Liver (tissue), 9 donors: ENCODE data around the gene ASB13. TPM values are rescaled to one million over a fixed set of nuclear protein-coding genes. Genes with fewer than 3 reads are reported as not detected.

Experiments used
- DNase-seq: peaks from one replicate; pipeline ENCODE4 v3.0.0-alpha.2; 2017; ENCODE audit warnings: low spot score
- H3K27ac ChIP-seq, 2 donors: one replicate each; pipeline ENCODE4 v1.7.0; 2013; ENCODE audit warnings: inconsistent platforms in 2 of 2, low read length in 2 of 2, control low read depth in 1 of 2, low read depth in 1 of 2, mild to moderate bottlenecking in 1 of 2
- H3K27me3 ChIP-seq, 4 donors: one replicate each; pipeline versions ENCODE4 v1.6.1 to v1.7.0; 2013; ENCODE audit warnings: low read length in 3 of 4, inconsistent platforms in 1 of 4, mild to moderate bottlenecking in 1 of 4, moderate library complexity in 1 of 4; ENCODE audit not compliant: control insufficient read depth in 4 of 4, insufficient read depth in 4 of 4
- H3K36me3 ChIP-seq, 4 donors: one replicate each; pipeline versions ENCODE4 v1.6.1 to v1.7.0; 2013; ENCODE audit warnings: low read length in 3 of 4, mild to moderate bottlenecking in 3 of 4, low read depth in 1 of 4, moderate library complexity in 1 of 4; ENCODE audit not compliant: control insufficient read depth in 4 of 4, insufficient read depth in 3 of 4
- H3K4me1 ChIP-seq, 4 donors: one replicate each; pipeline versions ENCODE4 v1.6.1 to v1.7.0; 2013; ENCODE audit warnings: low read length in 3 of 4, mild to moderate bottlenecking in 3 of 4, moderate library complexity in 1 of 4; ENCODE audit not compliant: control insufficient read depth in 4 of 4, insufficient read depth in 4 of 4
- H3K4me3 ChIP-seq, 3 donors: one replicate each; pipeline versions ENCODE4 v1.6.1 to v1.7.0; 2013; ENCODE audit warnings: low read length in 3 of 3, control low read depth in 1 of 3, low read depth in 1 of 3, mild to moderate bottlenecking in 1 of 3
- H3K9ac ChIP-seq, 2 donors: one replicate each; pipeline ENCODE4 v1.7.0; 2013; ENCODE audit warnings: low read length in 2 of 2, mild to moderate bottlenecking in 2 of 2, moderate library complexity in 2 of 2, control low read depth in 1 of 2, low read depth in 1 of 2
- H3K9me3 ChIP-seq, 4 donors: one replicate each; pipeline versions ENCODE4 v1.6.1 to v1.7.0; 2013; ENCODE audit warnings: low read length in 3 of 4; ENCODE audit not compliant: control insufficient read depth in 4 of 4
- ATF3 ChIP-seq: IDR thresholded peaks from 2 replicates; pipeline ENCODE4 v1.6.1; 2016; ENCODE audit warnings: antibody characterized with exemption
- CTCF ChIP-seq: fragments of 150-350 bp; IDR thresholded peaks from 2 replicates; pipeline ENCODE4 v1.5.1; 2017; ENCODE audit warnings: improper control_type of control experiment, low read depth, low read length; ENCODE audit not compliant: missing input control
- EGR1 ChIP-seq, 2 donors: IDR thresholded peaks; 2 replicates each; pipeline ENCODE4 v1.6.1; 2016 to 2018; ENCODE audit warnings: antibody characterized with exemption in 2 of 2, low read depth in 2 of 2
- FOXA1 ChIP-seq: IDR thresholded peaks from 2 replicates; pipeline ENCODE4 v1.6.1; 2016; ENCODE audit warnings: antibody characterized with exemption
- FOXA2 ChIP-seq: IDR thresholded peaks from 2 replicates; pipeline ENCODE4 v1.6.1; 2016; ENCODE audit warnings: antibody characterized with exemption
- GABPA ChIP-seq, 2 donors: IDR thresholded peaks in 1 of 2; conservative IDR thresholded peaks in 1 of 2; 2 replicates each; pipeline ENCODE4 v1.6.1; 2016; ENCODE audit warnings: antibody characterized with exemption in 2 of 2, mild to moderate bottlenecking in 1 of 2, moderate library complexity in 1 of 2
- HNF4A ChIP-seq, 2 donors: conservative IDR thresholded peaks; 2 replicates each; pipeline ENCODE4 v1.6.1; 2016; ENCODE audit warnings: antibody characterized with exemption in 2 of 2, mild to moderate bottlenecking in 2 of 2
- HNF4G ChIP-seq: IDR thresholded peaks from 2 replicates; pipeline ENCODE4 v1.6.1; 2016; ENCODE audit warnings: antibody characterized with exemption
- JUND ChIP-seq, 2 donors: IDR thresholded peaks; 2 replicates each; pipeline ENCODE4 v1.6.1; 2016; ENCODE audit warnings: antibody characterized with exemption in 2 of 2
- MAX ChIP-seq: IDR thresholded peaks from 2 replicates; pipeline ENCODE4 v1.6.1; 2016; ENCODE audit warnings: antibody characterized with exemption
- NR2F2 ChIP-seq: IDR thresholded peaks from 2 replicates; pipeline ENCODE4 v1.6.1; 2016; ENCODE audit warnings: antibody characterized with exemption
- RAD21 ChIP-seq, 2 donors: IDR thresholded peaks; 2 replicates each; pipeline ENCODE4 v1.6.1; 2016; ENCODE audit warnings: antibody characterized with exemption in 2 of 2, mild to moderate bottlenecking in 2 of 2
- RXRA ChIP-seq, 2 donors: IDR thresholded peaks; 2 replicates each; pipeline ENCODE4 v1.6.1; 2017 to 2018; ENCODE audit warnings: antibody characterized with exemption in 2 of 2, mild to moderate bottlenecking in 1 of 2
- TAF1 ChIP-seq: conservative IDR thresholded peaks from 2 replicates; pipeline ENCODE4 v1.6.1; 2016; ENCODE audit warnings: antibody characterized with exemption, mild to moderate bottlenecking
- YY1 ChIP-seq: IDR thresholded peaks from 2 replicates; pipeline ENCODE4 v1.6.1; 2016; ENCODE audit warnings: antibody characterized with exemption, mild to moderate bottlenecking
- WGBS: extraction: QIAGEN DNeasy Blood & Tissue Kit; methylation state at CpG from one replicate; pipeline ENCODE4 v1.1.7; 2013; 5-methylcytosine and 5-hydroxymethylcytosine counted together
- polyA plus RNA-seq, 2 donors: library from polyadenylated mRNA; stranded (reverse) in 1 of 2; unstranded in 1 of 2; fragments of 200-250 nt in 1 of 2; fragments of >200 nt in 1 of 2; fragmentation: Nextera tagmentation in 1 of 2; extraction: Ambion mirVana in 1 of 2; gene quantifications; one replicate each; pipeline versions ENCODE4 v1.2.1 to v1.2.3, GENCODE V29; 2013 to 2015
- total RNA-seq, 2 donors: library from RNA; depleted of rRNA; stranded (reverse); fragments of >200 nt; gene quantifications; one replicate each; pipeline ENCODE4 v1.2.3, GENCODE V29; 2014
- TF ChIP-seq, protein P1 (sequence below): IDR thresholded peaks from 2 replicates; pipeline ENCODE4 v1.6.1; 2016; ENCODE audit warnings: antibody characterized with exemption, mild to moderate bottlenecking
- donor health status: healthy.
- donor health status: healthy.
- donor health status: healthy.
- donor health status: healthy.
- donor health status: healthy.

ASB13 gene
- total and polyA plus RNA-seq, 4 donors, result 8.5 to 48.3 (median 42.5) TPM

DNA sequence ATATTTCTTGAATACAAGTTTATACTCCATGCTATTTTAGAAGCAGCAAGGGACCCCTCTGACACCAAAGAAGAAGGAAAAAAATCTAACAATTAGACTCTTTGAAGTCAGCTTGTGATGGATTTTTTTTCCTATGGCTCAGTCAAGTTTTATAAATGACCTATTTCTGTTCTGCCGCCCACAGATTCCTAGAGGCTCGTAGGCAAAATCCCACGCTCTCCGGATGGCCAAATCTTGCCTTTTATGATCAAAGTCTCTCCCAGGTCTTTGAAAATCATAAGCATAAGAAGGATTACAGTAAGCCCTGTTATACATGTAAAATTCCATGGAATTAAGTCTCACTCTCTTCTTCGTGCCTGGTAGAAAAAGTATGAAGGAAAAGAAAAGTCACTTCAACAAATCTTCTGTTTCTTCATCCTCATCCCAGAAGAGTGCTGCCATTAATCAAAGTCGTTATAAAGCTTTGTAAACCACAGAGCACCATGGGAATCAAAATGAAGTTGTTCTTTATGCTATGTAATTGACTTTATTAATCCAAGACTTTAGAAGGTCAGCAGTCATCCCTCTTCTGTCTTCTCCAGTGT, 33.1 kb downstream of the ASB13 start:
- H3K4me3 ChIP-seq, result no peak overlapping the region
- peaks cover 11 to 28% (median 22%) of the 10 kb centered on the region in 4 donors for H3K4me1 ChIP-seq
- H3K27ac ChIP-seq, result no peak overlapping the region
- DNase-seq, result no peak
- 91% methylated on average over 6 of the region's 6 CpGs for WGBS
- no peaks in the 10 kb centered on the region for H3K9me3 ChIP-seq
- H3K27me3 ChIP-seq, result no peaks in the 10 kb centered on the region
- H3K36me3 ChIP-seq, result no peaks in the 10 kb centered on the region
- no peak overlapping the region for H3K9ac ChIP-seq
- no peak for TF ChIP-seq ATF3
- TF ChIP-seq, protein P1, sequence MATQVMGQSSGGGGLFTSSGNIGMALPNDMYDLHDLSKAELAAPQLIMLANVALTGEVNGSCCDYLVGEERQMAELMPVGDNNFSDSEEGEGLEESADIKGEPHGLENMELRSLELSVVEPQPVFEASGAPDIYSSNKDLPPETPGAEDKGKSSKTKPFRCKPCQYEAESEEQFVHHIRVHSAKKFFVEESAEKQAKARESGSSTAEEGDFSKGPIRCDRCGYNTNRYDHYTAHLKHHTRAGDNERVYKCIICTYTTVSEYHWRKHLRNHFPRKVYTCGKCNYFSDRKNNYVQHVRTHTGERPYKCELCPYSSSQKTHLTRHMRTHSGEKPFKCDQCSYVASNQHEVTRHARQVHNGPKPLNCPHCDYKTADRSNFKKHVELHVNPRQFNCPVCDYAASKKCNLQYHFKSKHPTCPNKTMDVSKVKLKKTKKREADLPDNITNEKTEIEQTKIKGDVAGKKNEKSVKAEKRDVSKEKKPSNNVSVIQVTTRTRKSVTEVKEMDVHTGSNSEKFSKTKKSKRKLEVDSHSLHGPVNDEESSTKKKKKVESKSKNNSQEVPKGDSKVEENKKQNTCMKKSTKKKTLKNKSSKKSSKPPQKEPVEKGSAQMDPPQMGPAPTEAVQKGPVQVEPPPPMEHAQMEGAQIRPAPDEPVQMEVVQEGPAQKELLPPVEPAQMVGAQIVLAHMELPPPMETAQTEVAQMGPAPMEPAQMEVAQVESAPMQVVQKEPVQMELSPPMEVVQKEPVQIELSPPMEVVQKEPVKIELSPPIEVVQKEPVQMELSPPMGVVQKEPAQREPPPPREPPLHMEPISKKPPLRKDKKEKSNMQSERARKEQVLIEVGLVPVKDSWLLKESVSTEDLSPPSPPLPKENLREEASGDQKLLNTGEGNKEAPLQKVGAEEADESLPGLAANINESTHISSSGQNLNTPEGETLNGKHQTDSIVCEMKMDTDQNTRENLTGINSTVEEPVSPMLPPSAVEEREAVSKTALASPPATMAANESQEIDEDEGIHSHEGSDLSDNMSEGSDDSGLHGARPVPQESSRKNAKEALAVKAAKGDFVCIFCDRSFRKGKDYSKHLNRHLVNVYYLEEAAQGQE, result no peak
- no peak for TF ChIP-seq RAD21 (IDR thresholded peaks at IDR 0.05)
- TF ChIP-seq CTCF, result no peak
- no peak for TF ChIP-seq GABPA (IDR thresholded peaks at IDR 0.05 in 1 of 2, conservative IDR thresholded peaks at IDR 0.05 in 1 of 2)
- TF ChIP-seq JUND (IDR thresholded peaks at IDR 0.05), result no peak

DNA sequence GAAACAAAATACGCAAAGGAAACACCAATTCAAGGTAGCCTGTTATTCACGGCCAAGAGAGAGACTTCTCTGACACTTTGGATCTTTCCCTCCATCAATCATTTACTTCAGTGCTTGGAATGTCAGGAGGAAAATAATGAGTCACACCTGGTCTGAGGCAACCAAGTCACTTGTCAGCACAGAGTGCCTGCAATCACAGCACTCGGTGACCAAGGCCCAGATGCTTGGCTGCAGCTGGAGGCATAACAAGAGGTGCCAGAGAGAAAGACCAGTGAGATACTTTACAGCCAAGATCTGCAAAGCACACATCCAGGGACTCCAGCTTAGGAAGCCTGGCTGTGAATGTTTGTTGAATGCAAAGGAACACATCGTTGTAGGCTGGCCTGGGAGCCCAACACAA, 33.9 kb downstream of the ASB13 start:
- Histone ChIP-seq H3K4me1 (peaks cover 12 to 36% (median 30%) of the 10 kb centered on the region in 4 donors), H3K27me3 (no peaks in the 10 kb centered on the region), H3K9me3 (no peaks in the 10 kb centered on the region), H3K4me3 (no peak overlapping the region), H3K9ac (no peak overlapping the region), H3K27ac (peak overlapping the region; percentile 25 to 74), H3K36me3 (no peaks in the 10 kb centered on the region)
- 43% methylated on average over 4 of the region's 4 CpGs for WGBS
- DNase-seq, result no peak
- peak in 1 of 2 donors; percentile 59 for TF ChIP-seq RXRA (IDR thresholded peaks at IDR 0.05)
- peak; percentile 36 for TF ChIP-seq TAF1
- TF ChIP-seq GABPA (IDR thresholded peaks at IDR 0.05 in 1 of 2, conservative IDR thresholded peaks at IDR 0.05 in 1 of 2), result no peak
- no peak for TF ChIP-seq NR2F2
- TF ChIP-seq YY1, result no peak
- TF ChIP-seq EGR1 (IDR thresholded peaks at IDR 0.05; ENCODE audit: low read depth in 2 of 2), result peak in 1 of 2 donors; percentile 62
- peak; percentile 88 for TF ChIP-seq ATF3
- no peak for TF ChIP-seq FOXA2
- no peak for TF ChIP-seq CTCF
- peak; percentile 92 to 94 for TF ChIP-seq JUND (IDR thresholded peaks at IDR 0.05)
- TF ChIP-seq, protein P1, result no peak
- TF ChIP-seq FOXA1, result no peak
- no peak for TF ChIP-seq HNF4G
- no peak for TF ChIP-seq MAX
- peak in 1 of 2 donors; percentile 65 for TF ChIP-seq HNF4A (conservative IDR thresholded peaks at IDR 0.05)
- peak in 1 of 2 donors; percentile 37 for TF ChIP-seq RAD21 (IDR thresholded peaks at IDR 0.05)
